Endothelial cell (in vitro differentiated cells): ENCODE data around the gene BACH2. TPM values are rescaled to one million over a fixed set of nuclear protein-coding genes. Genes with fewer than 3 reads are reported as not detected.

Source experiments
- DNase-seq: peaks from one replicate; pipeline ENCODE4 v3.0.0; 2021; ENCODE audit warnings: low spot score
- H3K27ac Mint-ChIP-seq: one replicate; pipeline ENCODE4 v1.8.0; 2021; ENCODE audit warnings: mixed read lengths, inconsistent platforms; ENCODE audit not compliant: unreplicated experiment
- H3K27me3 Mint-ChIP-seq: one replicate; pipeline ENCODE4 v1.8.0; 2021; ENCODE audit warnings: mild to moderate bottlenecking, moderate library complexity, mixed read lengths, inconsistent platforms; ENCODE audit not compliant: unreplicated experiment
- H3K36me3 Mint-ChIP-seq: one replicate; pipeline ENCODE4 v1.8.0; 2021; ENCODE audit warnings: mild to moderate bottlenecking, low read depth, mixed read lengths, inconsistent platforms; ENCODE audit not compliant: unreplicated experiment
- H3K4me1 Mint-ChIP-seq: one replicate; pipeline ENCODE4 v1.8.0; 2021; ENCODE audit warnings: mild to moderate bottlenecking, mixed read lengths, inconsistent platforms; ENCODE audit not compliant: unreplicated experiment
- H3K4me3 Mint-ChIP-seq: one replicate; pipeline ENCODE4 v1.8.0; 2021; ENCODE audit warnings: mild to moderate bottlenecking, mixed read lengths, inconsistent platforms; ENCODE audit not compliant: unreplicated experiment
- H3K9me3 Mint-ChIP-seq: one replicate; pipeline ENCODE4 v1.8.0; 2021; ENCODE audit warnings: mixed read lengths, inconsistent platforms; ENCODE audit not compliant: unreplicated experiment
- CTCF ChIP-seq: fragments of 200-600 bp; sonication (generic); IDR thresholded peaks from one replicate; pipeline ENCODE4 v1.5.0; 2021; ENCODE audit warnings: antibody characterized with exemption; ENCODE audit not compliant: unreplicated experiment
- total RNA-seq: library from RNA; stranded (reverse); fragmentation: NEBNext Ultra II Directional; extraction: Animal tissue kit (Norgen Biotek cat#: 25700); gene quantifications from one replicate; pipeline ENCODE4 v1.2.1, GENCODE V29; 2021; ENCODE audit not compliant: unreplicated experiment

BACH2 gene
- total RNA-seq, 1 donor from 2014 or later, result 3.9 TPM

DNA sequence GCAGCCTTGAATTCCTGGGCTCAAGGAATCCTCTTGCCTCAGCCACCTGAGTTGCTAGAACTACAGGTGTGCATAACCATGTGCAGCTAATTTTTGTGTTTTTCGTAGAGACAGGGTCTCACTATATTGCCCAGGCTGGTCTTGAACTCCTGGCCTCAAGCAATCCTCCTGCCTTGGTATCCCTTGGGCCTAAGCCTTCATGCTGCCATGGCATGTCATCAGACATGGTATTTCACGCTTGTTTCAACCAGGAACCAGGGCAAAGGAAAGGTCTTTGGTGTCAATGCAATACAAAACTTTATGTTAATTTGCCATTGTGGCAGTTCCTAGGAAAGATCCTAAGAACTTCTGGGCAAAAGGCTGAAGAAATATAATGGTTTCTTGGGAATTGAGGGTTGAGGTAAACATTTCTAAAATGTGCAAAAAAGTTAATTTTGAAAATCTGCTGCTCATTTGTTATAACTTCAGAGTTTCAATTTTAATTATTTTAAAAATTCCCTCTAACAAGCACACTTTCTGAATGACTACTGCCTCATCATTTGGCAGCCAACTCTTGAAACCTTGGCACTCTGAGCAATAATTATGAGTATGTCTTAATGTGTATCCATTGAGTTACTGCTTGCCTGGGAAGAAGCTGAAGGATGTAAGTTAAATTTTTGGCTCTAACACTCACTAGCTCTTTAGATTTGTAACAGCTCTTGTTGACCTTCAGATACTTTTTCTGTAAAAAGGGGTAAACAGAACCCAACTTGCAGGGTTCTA lies 248.3 kb downstream of the BACH2 start:
- Mint-ChIP-seq H3K27me3 (peaks cover 1% of the 10 kb centered on the region), H3K4me3 (no peak overlapping the region), H3K27ac (no peak overlapping the region), H3K9me3 (peaks cover 5% of the 10 kb centered on the region), H3K4me1 (peaks cover 4% of the 10 kb centered on the region), H3K36me3 (no peaks in the 10 kb centered on the region)
- TF ChIP-seq CTCF, result no peak
- no peak for DNase-seq

DNA sequence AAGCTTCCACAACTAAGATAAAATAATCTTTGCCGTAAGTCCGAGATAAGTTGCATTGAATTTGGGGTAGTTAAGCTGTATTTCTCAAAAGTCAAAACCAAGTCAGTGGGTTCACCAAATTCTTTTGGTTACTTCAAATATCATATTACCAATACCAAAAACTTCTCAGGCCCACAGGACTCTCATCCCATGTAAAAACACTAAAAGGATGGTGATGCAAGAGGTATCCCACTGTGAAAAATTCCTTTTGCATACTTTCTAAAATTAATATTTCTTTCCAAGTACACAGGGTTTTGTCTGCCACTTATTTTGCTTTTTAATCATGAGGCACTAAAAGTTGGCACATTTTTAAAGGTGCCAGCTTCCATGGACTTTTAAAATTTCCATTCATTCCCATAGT lies 251.1 kb downstream of the BACH2 start:
- DNase-seq, result no peak
- H3K27ac Mint-ChIP-seq, result no peak overlapping the region
- H3K27me3 Mint-ChIP-seq, result no peaks in the 10 kb centered on the region
- no peaks in the 10 kb centered on the region for H3K36me3 Mint-ChIP-seq
- peaks cover 4% of the 10 kb centered on the region for H3K4me1 Mint-ChIP-seq
- TF ChIP-seq CTCF, result no peak
- H3K9me3 Mint-ChIP-seq, result no peaks in the 10 kb centered on the region
- no peak overlapping the region for H3K4me3 Mint-ChIP-seq

DNA sequence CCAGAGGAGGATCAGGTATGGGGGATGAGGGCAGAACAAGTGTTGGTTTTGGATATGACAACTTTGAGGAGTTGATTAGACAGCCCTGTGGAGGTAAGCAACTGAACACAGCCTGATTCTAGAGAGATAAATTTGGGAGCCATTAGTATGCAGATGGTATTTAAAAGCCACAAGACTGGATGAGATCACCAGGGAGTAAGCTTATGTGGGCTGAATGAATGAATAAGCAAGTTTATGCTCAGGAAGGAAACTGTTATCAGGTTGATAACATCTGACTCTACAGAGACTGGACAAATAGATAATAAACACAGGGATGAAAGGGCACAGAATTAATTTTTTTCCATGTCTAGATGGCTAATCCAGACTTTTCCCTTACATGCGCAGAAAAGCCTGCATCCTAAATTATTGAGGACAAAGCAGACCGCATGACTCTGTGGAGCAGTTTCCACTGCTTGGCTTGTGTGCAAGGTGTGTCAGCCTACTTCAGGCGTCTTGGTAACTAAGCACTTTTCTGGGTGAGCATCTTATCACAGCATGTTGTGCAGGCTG lies 251.7 kb downstream of the BACH2 start:
- Mint-ChIP-seq H3K4me3 (no peak overlapping the region), H3K27ac (no peak overlapping the region), H3K4me1 (peaks cover 4% of the 10 kb centered on the region)

GRCh38 chr6:90044182-90044832 lies 252.3 kb downstream of the BACH2 start:
- no peak overlapping the region for H3K4me3 Mint-ChIP-seq
- no peaks in the 10 kb centered on the region for H3K36me3 Mint-ChIP-seq
- H3K27ac Mint-ChIP-seq, result no peak overlapping the region
- peaks cover 4% of the 10 kb centered on the region for H3K4me1 Mint-ChIP-seq
- no peaks in the 10 kb centered on the region for H3K27me3 Mint-ChIP-seq
- DNase-seq, result no peak
- no peaks in the 10 kb centered on the region for H3K9me3 Mint-ChIP-seq
- no peak for TF ChIP-seq CTCF

More for the DNA sequence above, 251.7 kb downstream of the BACH2 start:
- Mint-ChIP-seq H3K27me3 (no peaks in the 10 kb centered on the region), H3K9me3 (no peaks in the 10 kb centered on the region), H3K36me3 (no peaks in the 10 kb centered on the region)
- no peak for TF ChIP-seq CTCF
- no peak for DNase-seq

GRCh38 chr6:90040931-90041330 lies 255.7 kb downstream of the BACH2 start:
- H3K36me3 Mint-ChIP-seq, result no peaks in the 10 kb centered on the region

More at GRCh38 chr6:90040931-90041330, 255.7 kb downstream of the BACH2 start:
- Mint-ChIP-seq H3K9me3 (no peaks in the 10 kb centered on the region), H3K4me3 (no peak overlapping the region), H3K4me1 (peaks cover 4% of the 10 kb centered on the region), H3K27ac (no peak overlapping the region), H3K27me3 (no peaks in the 10 kb centered on the region)
- TF ChIP-seq CTCF, result no peak
- DNase-seq, result no peak
